ENCODE data around the gene ATG2B.
A peak's percentile ranks its signal among the peaks of the same experiment; 100 is the strongest.

Gene ATG2B

DNA sequence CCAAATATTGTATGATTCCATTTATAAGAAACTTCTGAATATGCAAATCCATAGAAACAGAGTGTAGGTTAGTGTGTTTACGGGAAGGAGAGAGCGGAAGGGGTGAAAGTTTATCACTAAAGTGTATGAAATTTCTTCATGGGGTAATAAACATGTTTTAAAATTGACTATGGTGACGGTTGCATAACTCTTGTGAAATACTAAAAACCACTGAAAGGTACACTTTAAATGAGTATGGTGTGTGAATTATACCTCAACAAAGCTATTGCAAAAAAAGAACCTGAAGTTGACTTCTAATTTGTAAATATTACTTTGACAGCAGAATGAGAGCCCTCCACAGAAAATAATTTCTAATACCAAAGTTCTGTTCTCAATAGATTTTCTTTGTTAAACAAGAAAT is 47.1 kb downstream of the ATG2B start:
- DNase-seq, result no peak

DNA sequence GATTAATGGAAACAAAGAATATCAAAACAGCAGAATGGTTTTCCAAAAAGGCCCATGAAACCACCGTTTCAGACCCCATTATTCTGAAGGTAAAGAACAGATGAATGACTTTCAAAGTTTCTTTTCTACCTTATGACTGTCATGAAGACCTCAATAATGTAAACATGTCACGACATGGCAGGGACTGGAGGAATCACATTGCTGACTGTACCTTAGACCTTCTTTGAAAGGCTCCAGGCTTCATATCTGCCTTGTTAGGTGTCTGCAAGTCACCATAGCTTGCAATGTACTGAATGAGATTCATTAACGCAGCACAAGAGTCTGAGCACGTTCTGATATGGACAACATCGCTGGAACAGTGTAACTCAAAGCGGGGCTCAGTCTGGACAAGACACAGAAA is 52.2 kb downstream of the ATG2B start:
- no peak for DNase-seq

DNA sequence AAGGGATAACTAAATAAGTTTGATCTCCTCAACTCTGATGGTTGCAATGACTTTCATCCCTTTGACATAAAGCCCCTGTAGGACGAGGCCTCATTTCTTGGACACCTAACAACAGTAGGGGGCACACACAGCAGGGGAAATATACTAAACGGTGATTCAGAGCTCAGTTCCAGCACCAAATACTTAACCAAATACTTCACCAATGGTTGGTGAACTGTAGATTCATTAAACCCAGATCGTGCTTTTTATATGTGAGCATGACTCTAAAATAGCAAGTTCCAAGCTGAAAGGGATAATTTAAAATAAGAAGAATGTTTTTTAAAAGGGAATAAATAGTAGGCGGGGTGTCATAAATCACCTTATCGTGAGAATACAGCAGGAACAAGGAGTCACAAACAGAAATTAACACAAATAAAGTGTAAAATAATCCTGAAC is 53.2 kb downstream of the ATG2B start:
- no peak for DNase-seq

DNA sequence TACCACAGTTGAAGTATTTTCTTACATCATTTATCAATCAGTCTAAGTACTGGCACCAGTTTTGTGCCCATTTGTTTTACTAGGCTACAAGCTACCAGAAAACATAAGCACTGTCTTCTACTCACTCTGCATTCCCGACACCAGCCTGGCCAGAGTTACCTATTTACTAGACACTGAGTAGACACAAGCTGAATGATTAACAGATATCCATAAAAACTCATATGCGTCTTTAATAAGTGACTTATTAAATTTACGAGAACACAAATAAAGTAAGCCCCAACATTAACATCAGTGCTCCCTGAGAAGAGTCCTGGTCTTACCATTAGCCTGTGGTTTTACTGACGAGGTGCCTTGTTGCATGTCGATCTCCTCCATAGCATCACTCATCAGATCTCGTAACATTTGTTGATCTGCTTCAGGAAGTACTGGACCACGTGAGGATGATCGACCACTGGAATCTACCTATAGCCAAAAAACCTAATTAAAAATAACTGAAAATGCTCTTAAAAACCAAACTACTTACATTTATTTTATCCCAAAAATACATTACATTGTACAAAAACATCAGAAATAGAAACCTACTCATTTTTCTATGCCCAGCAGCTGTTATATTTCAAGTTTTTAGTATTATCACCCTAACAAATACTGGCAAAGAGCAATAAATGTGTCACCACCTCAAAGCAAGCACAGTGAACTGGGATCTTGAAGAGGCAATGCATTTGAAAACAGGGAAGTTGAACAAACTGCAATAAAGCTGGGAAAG is 53.8 kb downstream of the ATG2B start:
- no peak for DNase-seq

DNA sequence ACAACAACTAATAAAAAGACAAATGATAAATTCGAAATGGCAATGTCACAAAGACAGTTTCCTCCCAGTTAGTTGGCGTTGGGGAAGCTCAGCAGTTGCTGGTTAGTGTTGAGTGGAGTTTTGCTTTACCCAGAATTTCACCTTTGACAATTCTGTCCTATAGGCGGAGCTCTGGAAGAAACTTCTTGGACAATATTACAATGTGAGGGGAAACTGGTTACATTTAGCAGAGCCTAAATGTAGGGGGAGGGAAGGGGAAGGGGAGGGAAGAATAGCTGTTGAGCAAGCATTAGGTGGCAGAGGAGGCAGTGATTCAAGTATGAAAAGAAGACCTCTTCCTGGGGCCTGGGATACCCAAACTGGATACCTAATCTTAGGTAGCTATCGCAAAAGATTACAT is 55.7 kb downstream of the ATG2B start:
- no peak for DNase-seq

DNA sequence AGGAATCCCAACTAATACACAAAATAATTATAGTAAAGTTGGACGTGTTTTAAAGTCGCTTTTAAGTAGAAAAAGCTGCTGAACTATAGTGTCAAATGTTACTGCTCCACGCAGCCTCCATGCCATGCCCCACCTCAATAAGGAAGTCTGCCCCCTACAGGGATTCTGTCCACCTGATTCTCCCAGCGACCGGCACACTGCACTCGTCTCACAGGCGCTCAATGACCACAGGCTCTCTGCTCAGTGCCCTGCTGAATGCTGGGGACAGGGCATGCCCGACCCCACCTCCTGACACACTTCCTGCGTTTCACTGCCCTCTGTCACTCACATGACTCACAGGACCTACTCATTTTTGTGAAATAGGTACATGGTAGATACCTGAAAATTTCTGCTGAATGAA is 58.2 kb downstream of the ATG2B start:
- DNase-seq, result no peak

DNA sequence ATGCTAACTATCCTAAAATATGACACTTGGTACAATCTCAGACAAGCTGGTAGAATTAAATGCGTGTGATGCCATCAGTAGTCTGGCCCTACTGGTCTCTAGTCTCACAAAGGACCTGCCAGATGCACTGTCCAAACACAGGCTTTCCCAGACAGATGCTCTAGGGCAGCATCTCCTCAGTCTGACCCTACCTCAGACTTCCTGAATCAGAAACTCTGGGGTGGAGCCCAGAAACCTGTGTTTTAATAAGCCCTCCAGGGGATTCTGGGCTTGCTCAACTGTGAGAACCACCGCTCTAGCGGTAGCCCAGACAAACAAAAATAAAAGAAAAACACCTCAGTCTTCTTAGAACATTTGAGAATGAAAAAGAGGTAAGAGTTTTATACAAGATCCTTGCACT is 59.2 kb downstream of the ATG2B start:
- no peak for DNase-seq

DNA sequence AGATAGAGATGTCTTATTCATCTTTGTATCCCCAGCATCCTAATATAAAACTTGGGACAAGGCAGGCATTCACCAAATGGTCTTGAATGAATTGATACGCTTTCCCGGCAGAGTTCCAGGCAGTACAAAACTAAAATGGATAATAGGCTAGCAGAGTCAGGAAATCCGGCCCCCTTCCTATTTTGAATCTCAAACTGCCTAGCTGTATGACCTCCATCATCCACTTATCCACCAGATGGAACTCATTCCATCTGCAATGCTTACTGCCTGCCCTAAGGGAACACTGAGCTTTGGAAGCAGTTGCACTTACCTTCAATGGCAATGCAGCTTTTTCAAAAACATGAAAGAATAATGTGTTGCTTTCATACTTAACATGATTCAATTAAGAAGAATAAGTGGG is 63.7 kb downstream of the ATG2B start:
- DNase-seq, result peak in 4 of 56 donors; percentile 3 to 23 (median 8)

DNA sequence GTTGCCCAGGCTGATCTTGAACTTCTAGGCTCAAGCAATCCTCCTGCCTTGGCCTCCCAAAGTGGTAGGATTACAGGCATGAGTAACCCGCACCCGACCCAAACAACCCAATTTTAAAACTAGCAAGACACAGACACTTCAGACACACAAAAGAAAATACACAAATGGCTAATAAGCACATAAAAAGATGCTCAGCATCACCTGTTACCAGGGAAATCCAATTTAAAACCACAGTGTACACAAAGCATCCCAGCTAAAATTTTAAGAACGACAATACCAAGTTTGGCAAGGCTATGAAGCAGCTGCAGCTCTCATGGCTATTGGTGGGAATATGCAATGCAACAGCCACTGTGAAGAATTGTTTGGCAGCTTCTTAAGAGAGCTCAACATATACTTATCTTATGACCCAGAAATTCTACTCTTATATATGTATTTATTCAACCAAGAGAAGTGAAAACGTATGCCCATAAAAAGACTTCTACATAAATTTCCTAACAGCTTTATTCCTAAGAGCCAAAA is 65.1 kb downstream of the ATG2B start:
- no peak for DNase-seq

DNA sequence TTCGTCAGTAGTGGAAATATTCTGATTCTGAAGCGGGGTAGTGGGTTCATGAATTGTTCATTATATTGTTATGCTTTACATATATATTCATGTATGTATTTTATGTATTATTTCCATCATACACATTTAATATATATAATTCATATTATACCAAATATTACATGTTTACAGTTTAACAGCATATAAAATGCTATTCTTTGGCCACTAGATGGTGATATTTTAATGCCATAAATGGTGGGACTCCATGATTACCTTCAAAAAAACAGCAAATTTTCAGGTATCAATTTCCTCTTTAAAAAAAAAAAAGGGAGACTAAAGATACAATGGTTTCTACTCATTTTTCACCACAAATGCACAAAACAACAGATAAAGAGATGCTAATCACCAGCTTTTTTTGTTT is 66.1 kb downstream of the ATG2B start:
- DNase-seq, result no peak

DNA sequence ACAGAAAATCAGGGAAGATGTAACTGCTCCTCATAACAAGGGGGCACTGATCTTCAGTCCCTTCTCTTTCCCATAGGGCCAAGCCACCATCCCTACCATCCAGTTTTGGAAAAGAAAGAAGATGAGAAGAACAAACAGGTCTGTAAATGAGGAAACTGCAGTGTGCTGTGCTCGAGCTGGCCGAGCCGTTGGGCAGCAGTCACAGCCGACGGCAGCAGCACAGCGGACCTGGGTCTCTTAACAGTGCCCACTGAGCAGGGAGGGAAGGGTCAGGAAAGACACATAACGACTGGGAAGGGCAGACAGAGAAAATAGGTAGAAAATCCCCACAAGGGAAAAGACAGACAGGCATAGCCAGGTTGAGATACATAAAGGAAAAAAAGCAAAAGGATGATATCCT is 68.9 kb downstream of the ATG2B start:
- no peak for DNase-seq

DNA sequence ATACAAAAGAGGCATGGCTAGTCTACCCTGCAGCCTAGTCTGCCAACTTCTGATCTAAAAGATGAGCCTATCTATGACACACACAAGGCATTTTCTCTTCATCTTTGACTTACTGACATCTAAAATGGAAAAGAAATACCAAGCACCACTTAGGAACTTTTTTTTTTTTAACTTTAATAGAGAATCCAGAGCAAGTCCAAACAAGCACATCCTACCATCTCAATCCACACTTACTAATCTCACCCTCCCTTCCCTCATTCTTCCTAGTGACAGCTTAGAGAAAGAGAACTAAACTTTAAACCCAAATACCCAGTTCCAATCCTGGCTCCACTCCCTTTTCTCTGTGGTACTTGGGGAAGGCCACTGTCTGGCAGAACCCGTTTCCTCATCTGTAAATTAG is 75.3 kb downstream of the ATG2B start:
- DNase-seq, result no peak

DNA sequence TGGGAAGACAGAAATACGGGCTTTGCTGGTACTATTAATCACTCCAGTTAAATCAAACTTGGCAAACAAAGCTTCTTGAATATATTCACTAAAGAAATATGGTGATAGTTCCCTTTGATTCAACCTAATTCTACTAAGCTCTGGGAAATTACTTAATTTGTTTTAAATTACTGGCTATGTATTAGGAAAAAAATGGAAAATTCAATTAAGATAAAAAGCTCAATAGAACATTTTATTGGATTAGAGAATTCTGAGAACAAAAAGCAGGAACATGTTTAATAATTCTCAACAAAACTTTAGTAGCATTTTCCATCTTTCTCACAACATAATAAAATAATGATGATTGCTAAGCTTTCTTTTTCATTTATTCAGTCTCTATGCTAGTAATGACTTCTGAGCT is 76.9 kb downstream of the ATG2B start:
- no peak for DNase-seq

DNA sequence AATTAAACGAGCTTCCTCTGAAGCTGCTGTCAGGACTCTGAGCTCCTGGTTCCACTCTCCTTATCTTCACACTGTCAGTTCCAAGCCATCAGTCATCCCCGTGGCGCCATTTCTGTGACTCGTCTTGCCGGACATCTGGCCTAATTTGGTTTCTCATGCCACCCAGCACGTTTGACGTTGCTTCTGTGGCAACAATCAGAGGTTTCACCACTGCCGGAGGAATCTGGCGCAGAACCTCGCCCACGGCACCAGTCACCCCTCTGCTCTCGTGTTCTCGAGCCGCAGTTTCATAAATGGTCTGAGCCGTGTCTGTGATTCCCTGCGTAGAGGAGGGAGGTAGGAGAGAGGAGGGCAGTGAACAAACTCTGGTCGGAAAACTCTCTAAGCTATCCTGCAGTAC is 77.5 kb downstream of the ATG2B start:
- no peak for DNase-seq

DNA sequence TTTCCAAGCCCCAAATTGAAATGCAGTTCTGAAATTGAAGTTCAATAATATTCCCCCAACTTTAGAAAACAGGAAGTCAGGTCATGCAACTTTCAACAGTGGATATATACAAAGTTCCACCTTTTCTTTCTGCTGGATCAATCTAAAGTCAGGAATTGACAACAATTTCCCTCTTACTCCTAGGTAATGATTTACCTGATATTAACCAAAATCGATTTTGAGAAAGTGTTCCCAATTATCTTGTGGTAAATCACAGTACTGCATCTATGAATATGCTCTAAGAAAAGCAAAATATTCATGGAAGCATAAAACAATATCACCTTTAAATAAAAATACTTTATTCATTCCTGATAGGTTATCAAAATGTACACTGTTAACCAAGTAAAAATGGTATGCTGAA is 78.7 kb downstream of the ATG2B start:
- no peak for DNase-seq

DNA sequence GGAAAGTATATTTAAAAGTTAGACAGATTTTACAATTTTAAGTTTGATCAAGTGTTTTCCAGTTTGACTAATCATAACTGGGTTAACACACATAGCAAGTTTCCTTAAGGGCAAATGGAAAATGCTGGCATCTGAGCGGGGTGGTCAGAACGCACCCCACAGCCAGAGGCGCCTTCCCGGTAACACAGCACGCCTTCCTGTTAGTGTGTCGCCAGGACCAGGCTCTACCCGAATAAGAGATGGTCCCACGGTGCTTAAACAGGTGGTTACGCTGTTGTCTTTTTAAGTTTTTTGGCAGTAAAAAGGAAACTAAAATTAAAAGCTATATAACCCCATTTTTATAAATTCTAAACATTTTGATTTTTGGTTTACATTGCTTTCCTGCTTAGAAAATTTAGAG is 79.1 kb downstream of the ATG2B start:
- no peak for DNase-seq

DNA sequence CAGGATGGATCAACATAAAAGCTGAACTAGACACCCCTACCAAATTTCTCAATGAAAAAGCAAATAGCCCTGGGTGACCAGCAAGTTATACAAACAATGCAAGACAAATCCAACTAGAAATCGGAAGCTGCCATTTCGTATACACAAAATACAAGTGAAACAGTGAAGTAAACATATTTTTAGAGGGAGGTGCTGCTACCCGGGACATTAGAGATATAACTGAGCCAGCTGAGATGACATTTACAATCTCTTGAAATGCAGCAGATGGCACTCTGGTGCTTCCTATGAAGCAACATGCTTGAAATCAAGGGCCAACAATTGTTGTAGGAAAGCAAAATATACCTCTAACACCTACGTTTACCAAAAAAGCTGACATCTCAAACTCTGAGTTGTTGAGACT is 81.7 kb downstream of the ATG2B start:
- DNase-seq, result peak in 2 of 56 donors; percentile 9 to 18

DNA sequence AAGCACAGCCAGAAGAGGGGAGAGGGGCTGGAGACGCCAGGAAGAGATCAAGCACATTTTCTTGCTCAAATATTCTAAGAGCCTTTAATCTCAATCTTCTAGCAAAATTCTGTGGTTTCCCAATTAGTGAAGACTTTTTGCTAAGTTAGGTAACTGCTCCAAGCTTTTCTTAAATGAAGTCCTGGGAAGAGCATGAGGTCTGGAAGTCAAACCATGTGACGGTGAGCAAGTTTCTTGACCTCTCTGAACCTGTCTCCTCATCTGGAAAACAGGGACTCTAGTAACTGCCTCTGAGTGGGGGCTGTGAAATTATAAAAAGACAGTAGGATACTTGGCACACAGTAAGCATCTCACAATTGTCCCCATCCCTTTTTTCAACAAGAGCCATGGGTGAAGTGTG is 83.0 kb downstream of the ATG2B start:
- no peak for DNase-seq

DNA sequence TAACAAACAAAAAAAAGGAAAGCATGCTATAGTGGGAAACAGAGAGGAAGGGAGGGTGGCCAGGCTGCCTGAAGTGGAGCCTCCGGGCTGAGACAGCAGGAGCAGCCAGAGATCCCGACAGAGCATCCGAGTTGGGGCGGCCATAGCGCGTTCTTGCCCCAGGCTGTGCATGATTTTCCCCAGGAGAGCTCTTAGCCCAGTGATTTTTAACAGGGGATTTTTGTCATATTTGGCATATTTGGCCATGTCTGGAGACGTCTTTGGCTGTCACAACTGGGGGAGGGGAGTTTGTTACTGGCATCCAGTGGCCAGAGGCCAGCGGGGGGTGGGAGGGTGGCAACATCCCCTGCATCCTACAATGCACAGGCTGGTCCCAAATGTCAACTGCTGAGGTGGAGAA is 83.6 kb downstream of the ATG2B start:
- DNase-seq, result no peak

DNA sequence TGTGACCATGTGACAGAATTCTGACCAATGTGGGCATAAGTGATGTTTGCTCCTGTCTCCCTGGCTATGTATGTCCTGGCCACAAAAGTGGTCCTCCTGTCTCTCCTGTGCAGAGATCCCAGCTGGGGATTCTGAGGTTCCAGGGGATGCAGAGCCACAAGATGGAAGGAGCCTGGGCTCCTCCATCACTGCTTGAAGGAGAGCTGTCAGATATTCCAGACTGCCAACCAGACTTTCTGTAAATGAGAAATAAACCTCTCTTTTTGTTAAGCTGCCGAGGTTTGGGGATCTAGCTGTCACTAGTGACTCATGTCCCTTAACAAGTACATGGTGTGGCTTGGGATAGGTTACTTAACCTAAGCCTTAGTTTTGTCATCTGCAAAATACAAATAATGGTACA is 85.3 kb downstream of the ATG2B start:
- DNase-seq, result no peak

DNA sequence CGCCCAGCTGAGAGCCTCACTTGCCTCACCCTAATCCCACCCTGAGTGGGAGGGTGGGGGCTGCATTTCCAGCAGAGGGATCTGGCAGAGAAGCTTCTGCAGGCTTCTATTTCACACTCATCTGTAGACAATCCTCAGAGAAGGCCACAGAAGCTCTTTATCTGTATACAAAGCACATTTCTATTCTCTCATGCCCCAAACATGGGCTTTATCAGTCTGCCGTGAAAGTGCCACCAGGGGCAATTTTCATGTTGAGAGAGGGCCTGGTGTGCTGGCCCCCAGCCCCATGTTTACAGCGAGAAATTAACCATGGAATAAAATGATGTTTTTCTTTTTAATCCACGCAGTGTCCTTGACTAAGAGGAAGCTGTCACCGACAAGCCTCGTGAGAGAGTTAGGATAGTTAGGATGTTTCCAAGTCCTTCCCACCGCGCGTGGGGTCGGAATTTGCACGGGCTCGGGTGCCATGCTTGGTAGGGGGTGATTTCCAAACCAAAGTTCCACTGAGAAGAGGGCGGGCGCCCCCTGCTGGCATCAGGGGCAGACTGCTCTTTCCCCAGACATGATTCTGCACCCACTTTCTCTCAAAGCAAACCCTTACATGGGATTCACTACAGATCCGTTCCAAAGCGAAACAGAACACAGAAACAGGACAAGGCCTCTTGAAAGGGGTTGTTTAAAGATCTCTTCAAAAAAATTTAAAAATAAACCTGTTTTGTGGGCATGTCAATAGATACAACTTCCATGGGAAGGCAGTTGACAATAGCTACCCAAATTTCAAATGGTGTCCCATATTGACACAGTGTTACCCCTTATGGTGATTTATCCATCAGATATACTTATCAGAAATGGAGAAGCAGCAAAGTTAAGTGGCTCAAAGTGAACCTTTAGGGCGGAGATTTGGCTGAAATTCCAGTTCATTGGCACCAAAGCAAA is 87.7 kb downstream of the ATG2B start:
- DNase-seq, result peak in 52 of 56 donors; percentile 21 to 90 (median 62)

DNA sequence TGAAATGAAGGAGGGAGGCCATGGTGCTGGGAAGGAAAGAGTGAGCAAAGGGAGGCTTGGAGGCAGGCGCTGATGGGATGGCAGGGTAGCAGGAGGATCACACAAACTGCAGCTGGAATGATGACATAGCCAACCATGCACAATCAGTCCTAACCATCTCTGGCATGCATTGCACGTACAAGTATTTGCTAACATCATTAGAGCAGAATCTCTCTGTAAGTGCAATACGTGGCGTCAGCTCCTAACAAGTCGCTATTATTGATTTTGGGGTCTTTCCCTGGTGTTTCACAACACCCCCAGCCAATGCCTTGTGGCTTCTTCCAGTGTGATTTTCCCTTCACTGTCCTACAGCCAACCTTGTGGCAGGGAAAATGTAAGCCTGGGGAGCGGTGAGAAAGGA is 88.6 kb downstream of the ATG2B start:
- DNase-seq, result peak in 34 of 56 donors; percentile 5 to 73 (median 34)
